Thyroid gland (tissue), 4 donors: ENCODE measurements around the gene VWA5B2. TPM values are rescaled to one million over a fixed set of nuclear protein-coding genes. Genes with fewer than 3 reads are reported as not detected.

ENCODE experiments used
- DNase-seq, 2 donors: peaks; one replicate each; pipeline ENCODE4 v3.0.0-alpha.2; 2019
- H3K27ac ChIP-seq, 3 donors: fragments of 200-600 bp; sonication (generic); 1 replicate in 2 of 3; 2 replicates in 1 of 3; pipeline ENCODE4 v1.5.1; 2016 to 2019; ENCODE audit warnings: mild to moderate bottlenecking in 1 of 3, moderate library complexity in 1 of 3
- H3K27me3 ChIP-seq: fragments of 200-600 bp; sonication (generic); one replicate; pipeline ENCODE4 v1.5.1; 2019
- H3K36me3 ChIP-seq, 2 donors: fragments of 200-600 bp; sonication (generic); one replicate each; pipeline ENCODE4 v1.5.1; 2016 to 2019
- H3K4me1 ChIP-seq, 2 donors: fragments of 200-600 bp; sonication (generic); one replicate each; pipeline ENCODE4 v1.5.1; 2017 to 2019
- H3K4me3 ChIP-seq, 3 donors: fragments of 200-600 bp; sonication (generic); replicated peaks in 1 of 3; 1 replicate in 2 of 3; 2 replicates in 1 of 3; pipeline ENCODE4 v1.5.1; 2016; ENCODE audit warnings: mild to moderate bottlenecking in 1 of 3
- H3K9me3 ChIP-seq: fragments of 200-600 bp; sonication (generic); one replicate; pipeline ENCODE4 v1.5.1; 2017
- POLR2A ChIP-seq, 2 donors: fragments of 450-650 bp; IDR thresholded peaks; one replicate each; pipeline ENCODE4 v1.6.1; 2017; ENCODE audit warnings: antibody characterized with exemption in 2 of 2, mild to moderate bottlenecking in 2 of 2, moderate library complexity in 1 of 2
- WGBS, 2 donors: methylation state at CpG; one replicate each; pipeline ENCODE4 v1.1.5; 2017; 5-methylcytosine and 5-hydroxymethylcytosine counted together
- intact Hi-C: fragments of 100-400 bp; cut with DNase I; formaldehyde crosslinking; loops from one replicate; pipeline ENCODE4 v1.15.1; 2023
- total RNA-seq, 4 donors: library from RNA; depleted of rRNA; stranded (reverse); fragments of >200 nt; gene quantifications; one replicate each; pipeline ENCODE4 v1.2.3, GENCODE V29; 2016
- TF ChIP-seq, protein P1 (sequence below), 6 experiments: fragments of 200-600 bp in 3 of 6; fragments of 450-650 bp in 3 of 6; sonication (generic) in 3 of 6; IDR thresholded peaks; one replicate each; pipeline ENCODE4 v1.5.1; 2016 to 2019; ENCODE audit warnings: antibody characterized with exemption in 6 of 6, mild to moderate bottlenecking in 2 of 6, inconsistent platforms in 1 of 6, moderate library complexity in 1 of 6

Gene VWA5B2
- total RNA-seq, 4 donors from 2014 or later = 0.42 to 0.88 (median 0.45) TPM; not detected in 1

DNA sequence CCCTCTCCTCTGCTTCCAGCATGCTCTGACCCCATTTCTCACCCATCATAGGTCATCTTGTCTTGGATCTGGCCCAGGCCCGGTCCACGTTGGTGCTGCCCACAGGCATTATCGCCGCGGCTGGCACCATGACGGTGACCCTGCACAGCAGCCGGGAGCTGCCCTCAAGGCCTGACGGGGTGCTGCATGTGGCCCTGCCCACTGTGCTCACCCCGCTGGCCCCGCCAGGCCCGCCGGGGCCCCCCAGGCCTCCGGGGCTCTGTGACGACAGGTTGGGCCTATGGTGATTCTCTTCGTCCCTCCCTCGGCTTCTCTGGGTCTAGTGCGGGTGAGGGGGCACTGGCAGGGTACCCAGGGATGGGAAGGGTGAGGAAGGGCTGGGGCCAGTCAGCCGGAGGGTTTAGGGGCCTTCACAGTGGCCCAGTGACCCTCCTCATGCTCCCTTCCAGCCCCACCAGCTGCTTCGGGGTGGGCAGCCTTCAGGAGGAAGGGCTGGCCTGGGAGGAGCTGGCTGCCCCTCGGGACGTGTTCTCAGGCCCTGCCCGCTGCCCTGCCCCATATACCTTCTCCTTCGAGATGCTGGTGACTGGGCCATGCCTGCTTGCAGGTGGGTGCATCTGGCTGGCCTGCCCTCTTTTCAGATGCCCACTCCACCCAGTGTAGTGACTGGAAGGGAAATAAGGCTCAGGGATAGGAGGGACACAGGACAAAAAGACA, 3.9 kb downstream of the VWA5B2 start:
- Histone ChIP-seq H3K27me3 (peaks cover 6% of the 10 kb centered on the region), H3K4me3 (no peak overlapping the region), H3K4me1 (peaks cover 9 to 31% of the 10 kb centered on the region in 2 donors), H3K27ac (no peak overlapping the region), H3K9me3 (no peaks in the 10 kb centered on the region), H3K36me3 (no peaks in the 10 kb centered on the region)
- 90 to 92% methylated on average over 20 to 22 of the region's 23 CpGs for WGBS, 2 donors
- intact Hi-C loops = loop anchor here (10.0 kb wide), 1 partner anchor 52 kb away; no protein-coding TSS in a partner anchor
- TF ChIP-seq, protein P1, sequence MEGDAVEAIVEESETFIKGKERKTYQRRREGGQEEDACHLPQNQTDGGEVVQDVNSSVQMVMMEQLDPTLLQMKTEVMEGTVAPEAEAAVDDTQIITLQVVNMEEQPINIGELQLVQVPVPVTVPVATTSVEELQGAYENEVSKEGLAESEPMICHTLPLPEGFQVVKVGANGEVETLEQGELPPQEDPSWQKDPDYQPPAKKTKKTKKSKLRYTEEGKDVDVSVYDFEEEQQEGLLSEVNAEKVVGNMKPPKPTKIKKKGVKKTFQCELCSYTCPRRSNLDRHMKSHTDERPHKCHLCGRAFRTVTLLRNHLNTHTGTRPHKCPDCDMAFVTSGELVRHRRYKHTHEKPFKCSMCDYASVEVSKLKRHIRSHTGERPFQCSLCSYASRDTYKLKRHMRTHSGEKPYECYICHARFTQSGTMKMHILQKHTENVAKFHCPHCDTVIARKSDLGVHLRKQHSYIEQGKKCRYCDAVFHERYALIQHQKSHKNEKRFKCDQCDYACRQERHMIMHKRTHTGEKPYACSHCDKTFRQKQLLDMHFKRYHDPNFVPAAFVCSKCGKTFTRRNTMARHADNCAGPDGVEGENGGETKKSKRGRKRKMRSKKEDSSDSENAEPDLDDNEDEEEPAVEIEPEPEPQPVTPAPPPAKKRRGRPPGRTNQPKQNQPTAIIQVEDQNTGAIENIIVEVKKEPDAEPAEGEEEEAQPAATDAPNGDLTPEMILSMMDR (IDR thresholded peaks at IDR 0.05) = no peak
- no peak for TF ChIP-seq POLR2A (IDR thresholded peaks at IDR 0.05)
- DNase-seq = no peak

DNA sequence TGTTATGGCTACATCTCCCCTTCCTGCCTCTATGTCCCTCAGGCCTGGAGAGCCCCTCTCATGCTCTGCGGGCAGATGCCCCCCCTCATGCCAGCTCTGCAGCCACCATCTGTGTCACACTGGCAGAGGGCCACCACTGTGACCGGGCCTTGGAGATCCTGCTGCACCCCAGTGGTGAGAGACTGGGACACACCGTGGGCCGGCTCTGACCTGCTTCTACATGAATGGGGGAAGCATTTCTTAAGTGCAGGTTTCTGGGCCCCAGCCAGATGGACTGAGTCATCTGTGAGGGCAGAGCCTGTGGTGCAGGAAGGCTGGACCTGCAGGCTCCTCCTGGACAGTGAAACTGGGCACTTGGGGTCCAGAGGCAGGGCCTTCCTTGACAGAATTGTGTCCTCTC, 4.8 kb downstream of the VWA5B2 start:
- WGBS, 2 donors = 0 to 17% methylated on average over 2 to 4 of the region's 4 CpGs
- Histone ChIP-seq H3K9me3 (no peaks in the 10 kb centered on the region), H3K27me3 (peaks cover 6% of the 10 kb centered on the region), H3K4me1 (peaks cover 9 to 24% of the 10 kb centered on the region in 2 donors), H3K4me3 (no peak overlapping the region), H3K36me3 (no peaks in the 10 kb centered on the region), H3K27ac (no peak overlapping the region)
- TF ChIP-seq, protein P1 (IDR thresholded peaks at IDR 0.05) = peak in 4 of 6 experiments; percentile 42 to 67 (median 50)
- no peak for TF ChIP-seq POLR2A (IDR thresholded peaks at IDR 0.05)
- DNase-seq = peak; percentile 99 to 100
- intact Hi-C loops = loop anchor here (10.0 kb wide), 1 partner anchor 51 kb away; no protein-coding TSS in a partner anchor

DNA sequence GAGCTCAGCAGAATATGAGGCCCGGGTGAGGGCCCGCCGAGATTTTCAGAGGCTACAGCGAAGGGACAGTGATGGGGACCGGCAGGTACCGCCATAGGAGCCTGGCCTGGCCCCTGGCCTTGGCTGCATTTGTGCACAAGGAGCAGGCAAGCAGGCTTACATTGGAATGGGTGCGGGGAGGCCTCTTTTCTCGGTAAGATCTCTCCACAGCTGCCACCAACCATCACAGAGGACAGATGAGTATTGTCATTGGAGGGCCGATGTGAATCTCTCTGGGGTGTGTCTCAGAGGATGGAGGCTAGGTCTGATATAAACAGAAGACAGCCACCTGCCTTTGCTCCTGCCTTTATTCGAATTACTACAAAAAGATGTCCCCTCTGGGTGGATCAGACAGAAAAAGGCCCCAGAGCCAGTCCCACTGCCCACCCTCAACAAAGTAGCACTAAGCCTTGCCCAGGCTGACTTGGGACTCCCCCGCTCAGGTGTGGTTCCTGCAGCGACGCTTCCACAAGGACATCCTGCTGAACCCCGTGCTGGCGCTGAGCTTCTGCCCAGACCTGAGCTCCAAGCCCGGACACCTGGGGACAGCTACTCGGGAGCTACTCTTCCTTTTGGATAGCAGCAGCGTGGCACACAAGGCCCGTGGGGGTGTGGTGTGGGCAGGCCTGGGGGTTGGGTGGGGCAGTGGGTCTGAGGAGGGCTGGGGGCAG, 5.4 kb downstream of the VWA5B2 start:
- intact Hi-C loops = loop anchor here (10.0 kb wide), 1 partner anchor 50 kb away; no protein-coding TSS in a partner anchor
- no peak for DNase-seq
- TF ChIP-seq, protein P1 (IDR thresholded peaks at IDR 0.05) = no peak
- no peak for TF ChIP-seq POLR2A (IDR thresholded peaks at IDR 0.05)
- 83 to 87% methylated on average over 6 to 17 of the region's 19 CpGs for WGBS, 2 donors
- no peak overlapping the region for H3K4me3 ChIP-seq
- H3K27ac ChIP-seq = no peak overlapping the region
- peaks cover 5 to 21% of the 10 kb centered on the region in 2 donors for H3K4me1 ChIP-seq
- peaks cover 6% of the 10 kb centered on the region for H3K27me3 ChIP-seq
- no peaks in the 10 kb centered on the region for H3K36me3 ChIP-seq
- no peaks in the 10 kb centered on the region for H3K9me3 ChIP-seq

DNA sequence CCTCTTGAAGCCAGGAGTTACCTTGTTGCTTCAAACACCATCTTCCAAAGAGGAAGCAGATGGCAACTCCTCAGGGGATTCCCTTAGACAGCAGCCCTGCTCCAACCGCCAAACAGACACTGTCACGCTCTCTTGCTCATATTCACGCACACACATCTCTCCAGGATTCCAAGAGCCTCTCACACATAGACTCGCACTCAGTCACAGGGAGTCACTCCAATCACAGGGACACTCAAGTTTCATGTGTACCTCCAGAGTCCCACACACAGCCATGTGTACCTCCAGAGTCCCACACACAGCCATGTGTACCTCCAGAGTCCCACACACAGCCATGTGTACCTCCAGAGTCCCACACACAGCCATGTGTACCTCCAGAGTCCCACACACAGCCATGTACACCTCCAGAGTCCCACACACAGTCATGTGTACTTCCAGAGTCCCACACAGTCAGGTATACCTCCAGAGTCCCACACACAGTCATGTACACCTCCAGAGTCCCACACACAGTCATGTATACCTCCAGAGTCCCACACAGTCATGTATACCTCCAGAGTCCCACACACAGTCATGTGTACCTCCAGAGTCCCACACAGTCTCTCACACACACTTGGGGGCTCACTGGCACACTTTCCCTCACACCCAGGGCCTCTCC, 6.1 kb downstream of the VWA5B2 start:
- H3K27me3 ChIP-seq = peaks cover 6% of the 10 kb centered on the region
- peaks cover 0 to 14% of the 10 kb centered on the region in 2 donors for H3K4me1 ChIP-seq
- WGBS, 2 donors = 32 to 59% methylated on average over 4 of the region's 4 CpGs
- intact Hi-C loops = loop anchor here (10.0 kb wide), 1 partner anchor 49 kb away; no protein-coding TSS in a partner anchor
- no peak for TF ChIP-seq POLR2A (IDR thresholded peaks at IDR 0.05)
- TF ChIP-seq, protein P1 (IDR thresholded peaks at IDR 0.05) = no peak
- H3K4me3 ChIP-seq = no peak overlapping the region
- H3K27ac ChIP-seq = no peak overlapping the region
- H3K9me3 ChIP-seq = no peaks in the 10 kb centered on the region
- DNase-seq = no peak
- H3K36me3 ChIP-seq = no peaks in the 10 kb centered on the region
